Esophagus squamous epithelium (tissue), 5 donors: ENCODE results near the gene MGAT5B. TPM values are rescaled to one million over a fixed set of nuclear protein-coding genes. Genes with fewer than 3 reads are reported as not detected.

ENCODE experiments used
- DNase-seq: peaks from one replicate; lab custom pipeline; 2025; lab: John Stamatoyannopoulos, UW
- H3K27ac ChIP-seq, 4 donors: fragments of 200-600 bp; sonication (generic); one replicate each; pipeline ENCODE4 v1.5.1; 2016 to 2019; ENCODE audit warnings: mild to moderate bottlenecking in 1 of 4
- H3K27me3 ChIP-seq, 4 donors: fragments of 200-600 bp; sonication (generic); 1 replicate in 3 of 4; 2 replicates in 1 of 4; pipeline versions ENCODE4 v1.5.1 to v1.6.0; 2017 to 2021; ENCODE audit warnings: antibody characterized with exemption in 1 of 4
- H3K36me3 ChIP-seq, 3 donors: fragments of 200-600 bp; sonication (generic); one replicate each; pipeline ENCODE4 v1.5.1; 2016 to 2019
- H3K4me1 ChIP-seq, 3 donors: fragments of 200-600 bp; sonication (generic); one replicate each; pipeline ENCODE4 v1.5.1; 2017 to 2019
- H3K4me3 ChIP-seq, 4 donors: fragments of 200-600 bp; sonication (generic); 1 replicate in 3 of 4; 2 replicates in 1 of 4; pipeline ENCODE4 v1.5.1; 2016 to 2019; ENCODE audit warnings: mild to moderate bottlenecking in 2 of 4, moderate library complexity in 1 of 4
- H3K9me3 ChIP-seq, 3 donors: fragments of 200-600 bp; sonication (generic); one replicate each; pipeline ENCODE4 v1.5.1; 2016 to 2019
- CTCF ChIP-seq, 6 experiments: fragments of 450-650 bp in 4 of 6; fragments of 200-600 bp in 2 of 6; sonication (generic) in 2 of 6; IDR thresholded peaks; one replicate each; pipeline ENCODE4 v1.5.1; 2016 to 2019; ENCODE audit warnings: antibody characterized with exemption in 6 of 6, mild to moderate bottlenecking in 4 of 6, moderate library complexity in 4 of 6
- POLR2A ChIP-seq, 4 donors: fragments of 450-650 bp; IDR thresholded peaks; one replicate each; pipeline ENCODE4 v1.6.1; 2017; ENCODE audit warnings: antibody characterized with exemption in 4 of 4, mild to moderate bottlenecking in 4 of 4, moderate library complexity in 3 of 4
- WGBS, 2 donors: methylation state at CpG; one replicate each; pipeline ENCODE4 v1.1.5; 2018; 5-methylcytosine and 5-hydroxymethylcytosine counted together
- intact Hi-C: fragments of 100-400 bp; cut with DNase I; formaldehyde crosslinking; loops from one replicate; pipeline ENCODE4 v1.15.0; 2022
- total RNA-seq, 4 donors: library from RNA; depleted of rRNA; stranded (reverse); fragments of >200 nt; gene quantifications; one replicate each; pipeline ENCODE4 v1.1.0, GENCODE V29; 2016
- donor health status: DM: yes; HTN: yes; CAD: no.

MGAT5B gene
- total RNA-seq, 4 donors from 2014 or later: 1.3 TPM; not detected in 3

- DNase-seq: no peak
- Histone ChIP-seq H3K4me1 (peaks cover 0 to 8% (median 0%) of the 10 kb centered on the region in 3 donors), H3K27me3 (peaks cover 0 to 20% (median 0%) of the 10 kb centered on the region in 4 donors), H3K4me3 (no peak overlapping the region), H3K9me3 (no peaks in the 10 kb centered on the region), H3K36me3 (no peaks in the 10 kb centered on the region), H3K27ac (no peak overlapping the region)
- intact Hi-C loops: no loop called here
- WGBS, 2 donors: 68 to 72% methylated on average over 4 of the region's 4 CpGs
- TF ChIP-seq POLR2A (IDR thresholded peaks at IDR 0.05) (no peak), CTCF (IDR thresholded peaks at IDR 0.05) (no peak)
These were observed 59.8 kb downstream of the MGAT5B start for GRCh38 chr17:76927982-76928381.

DNA sequence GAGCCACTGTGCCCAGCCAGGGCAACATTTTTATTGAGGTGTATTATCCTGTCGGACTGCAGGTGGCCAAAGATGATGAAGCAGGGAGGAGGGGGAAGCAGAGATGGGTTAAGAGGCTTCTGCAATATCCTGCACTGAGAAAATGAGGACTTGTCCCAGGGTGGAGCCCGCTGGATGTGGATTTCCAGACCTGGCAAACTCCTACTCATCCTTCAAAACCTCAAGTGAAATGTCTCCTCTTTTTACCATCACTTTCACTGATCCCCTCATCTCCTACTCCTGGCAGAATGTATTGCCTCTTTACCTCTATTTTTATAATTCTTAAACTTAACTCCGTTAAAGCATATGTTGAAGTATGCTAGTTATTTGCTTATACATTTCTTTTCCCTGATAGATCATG, 60.9 kb downstream of the MGAT5B start:
- H3K4me1 ChIP-seq: peaks cover 0 to 8% (median 0%) of the 10 kb centered on the region in 3 donors
- 77 to 88% methylated on average over 2 to 3 of the region's 3 CpGs for WGBS, 2 donors
- H3K9me3 ChIP-seq: no peaks in the 10 kb centered on the region
- intact Hi-C loops: no loop called here
- H3K27me3 ChIP-seq: peaks cover 0 to 8% (median 0%) of the 10 kb centered on the region in 4 donors
- TF ChIP-seq CTCF (IDR thresholded peaks at IDR 0.05) (no peak), POLR2A (IDR thresholded peaks at IDR 0.05) (no peak)
- H3K27ac ChIP-seq: no peak overlapping the region
- no peak for DNase-seq
- no peak overlapping the region for H3K4me3 ChIP-seq
- H3K36me3 ChIP-seq: no peaks in the 10 kb centered on the region

GRCh38 chr17:76929601-76930000, 61.4 kb downstream of the MGAT5B start:
- no peak for DNase-seq
- Histone ChIP-seq H3K4me3 (no peak overlapping the region), H3K36me3 (no peaks in the 10 kb centered on the region), H3K9me3 (no peaks in the 10 kb centered on the region), H3K27ac (no peak overlapping the region), H3K27me3 (peaks cover 0 to 3% (median 0%) of the 10 kb centered on the region in 4 donors), H3K4me1 (peaks cover 0 to 8% (median 0%) of the 10 kb centered on the region in 3 donors)
- no peak for TF ChIP-seq POLR2A (IDR thresholded peaks at IDR 0.05)
- TF ChIP-seq CTCF (IDR thresholded peaks at IDR 0.05): no peak
- intact Hi-C loops: no loop called here
- 48 to 72% methylated on average over 2 of the region's 2 CpGs for WGBS, 2 donors

DNA sequence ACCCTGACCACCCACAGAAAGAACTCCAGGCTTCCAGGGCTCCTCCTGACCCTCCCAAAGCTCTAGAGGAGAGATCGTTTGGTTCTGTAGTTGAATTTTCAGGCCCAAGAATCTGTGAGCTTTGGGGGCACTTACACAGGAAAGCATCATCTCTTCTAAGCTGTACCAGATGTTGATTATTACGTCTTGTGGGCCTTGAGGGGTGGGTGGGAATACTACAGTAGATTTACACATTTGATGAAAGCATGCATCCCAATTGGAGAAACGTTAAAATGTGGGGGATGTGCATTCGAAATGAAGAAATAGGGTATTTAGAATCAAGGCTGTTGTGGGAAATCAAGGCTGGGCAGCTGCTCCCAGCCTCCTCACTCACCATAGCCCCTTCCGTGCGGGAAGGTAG, 61.9 kb downstream of the MGAT5B start:
- TF ChIP-seq CTCF (IDR thresholded peaks at IDR 0.05): no peak
- no peak for TF ChIP-seq POLR2A (IDR thresholded peaks at IDR 0.05)
- no peak overlapping the region for H3K27ac ChIP-seq
- peaks cover 0 to 8% (median 0%) of the 10 kb centered on the region in 3 donors for H3K4me1 ChIP-seq
- no peaks in the 10 kb centered on the region for H3K36me3 ChIP-seq
- no peaks in the 10 kb centered on the region for H3K27me3 ChIP-seq
- 66 to 72% methylated on average over 5 to 6 of the region's 6 CpGs for WGBS, 2 donors
- DNase-seq: no peak
- no peaks in the 10 kb centered on the region for H3K9me3 ChIP-seq
- H3K4me3 ChIP-seq: no peak overlapping the region
- intact Hi-C loops: no loop called here

DNA sequence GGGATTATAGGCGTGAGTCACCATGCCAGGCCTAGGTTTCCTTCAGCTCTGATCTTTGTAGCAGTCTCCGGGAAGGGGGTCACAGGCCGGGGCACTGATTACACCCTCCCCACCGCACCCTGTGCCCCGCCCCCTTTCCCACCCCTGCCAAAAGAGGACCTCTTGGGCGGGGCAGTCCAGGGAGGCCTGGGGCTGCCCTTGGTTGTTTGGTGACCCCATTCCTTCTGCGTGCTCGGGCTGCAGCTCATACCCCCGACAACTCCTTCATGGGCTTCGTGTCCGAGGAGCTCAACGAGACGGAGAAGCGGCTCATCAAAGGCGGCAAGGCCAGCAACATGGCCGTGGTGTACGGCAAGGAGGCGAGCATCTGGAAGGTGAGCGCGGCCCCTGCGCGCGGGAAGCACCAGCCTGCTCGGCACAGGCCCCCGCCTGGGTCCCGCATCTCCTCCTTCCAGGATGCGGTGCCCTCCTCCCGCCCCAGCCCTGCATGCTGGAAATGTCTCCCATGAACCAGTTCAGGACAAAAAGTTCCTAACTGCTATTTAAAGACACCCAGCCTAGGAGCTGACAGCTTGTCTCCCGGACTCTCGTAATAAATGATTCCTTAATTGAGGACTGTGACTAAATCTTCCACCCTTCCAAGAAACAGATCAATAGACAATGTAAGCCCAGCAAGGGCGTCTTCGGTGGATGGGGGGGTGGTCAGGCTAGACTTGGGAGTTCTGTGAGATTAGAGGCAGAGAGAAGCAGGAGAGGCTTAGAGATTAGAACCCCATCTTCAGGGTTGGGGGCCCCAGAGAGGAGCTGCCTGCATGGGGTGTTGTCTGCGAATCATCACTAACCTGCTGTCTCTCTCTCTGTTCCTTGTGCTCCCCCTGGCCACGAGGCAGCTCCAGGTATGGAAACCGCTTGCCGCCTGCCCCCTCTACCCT, 64.5 kb downstream of the MGAT5B start:
- WGBS, 2 donors: 75 to 92% methylated on average over 15 to 16 of the region's 36 CpGs
- H3K4me3 ChIP-seq: no peak overlapping the region
- H3K36me3 ChIP-seq: no peaks in the 10 kb centered on the region
- no peaks in the 10 kb centered on the region for H3K4me1 ChIP-seq
- no peaks in the 10 kb centered on the region for H3K27me3 ChIP-seq
- H3K27ac ChIP-seq: no peak overlapping the region
- intact Hi-C loops: no loop called here
- DNase-seq: no peak
- H3K9me3 ChIP-seq: no peaks in the 10 kb centered on the region
- TF ChIP-seq POLR2A (IDR thresholded peaks at IDR 0.05): no peak
- TF ChIP-seq CTCF (IDR thresholded peaks at IDR 0.05): no peak
